DOHH2 (cell line): ENCODE measurements around the gene ALDH1L1.

Experiments
- H3F3A ChIP-seq: fragments of 200-600 bp; sonication (generic), shearing (Covaris generic); 2 replicates; pipeline ENCODE4 v1.6.0; 2016; ENCODE audit warnings: antibody characterized with exemption, mild to moderate bottlenecking; ENCODE audit not compliant: control insufficient read depth, insufficient read depth
- H3K27ac ChIP-seq: fragments of 200-600 bp; sonication (generic); 2 replicates; pipeline ENCODE4 v1.5.1; 2014; ENCODE audit warnings: low read depth, mild to moderate bottlenecking, low read length, moderate library complexity
- H3K27me3 ChIP-seq: fragments of 200-600 bp; sonication (generic); 2 replicates; pipeline ENCODE4 v1.6.1; 2014; ENCODE audit warnings: mild to moderate bottlenecking, low read length, mixed read lengths; ENCODE audit not compliant: control insufficient read depth
- H3K36me3 ChIP-seq: fragments of 200-600 bp; sonication (generic); 2 replicates; pipeline ENCODE4 v1.6.1; 2014; ENCODE audit warnings: mild to moderate bottlenecking, low read length, moderate library complexity, mixed read lengths; ENCODE audit not compliant: control insufficient read depth
- H3K4me1 ChIP-seq: fragments of 200-600 bp; sonication (generic); 2 replicates; pipeline ENCODE4 v1.6.1; 2014; ENCODE audit warnings: mild to moderate bottlenecking, low read length, mixed read lengths; ENCODE audit not compliant: control insufficient read depth
- H3K4me2 ChIP-seq: fragments of 200-600 bp; sonication (generic); 2 replicates; pipeline ENCODE4 v1.6.0; 2014; ENCODE audit warnings: mild to moderate bottlenecking, low read length, moderate library complexity
- H3K4me3 ChIP-seq: fragments of 200-600 bp; sonication (generic); 2 replicates; pipeline ENCODE4 v1.5.1; 2014; ENCODE audit warnings: mild to moderate bottlenecking, low read length, mixed read lengths
- H3K79me2 ChIP-seq: fragments of 200-600 bp; sonication (generic); 2 replicates; pipeline ENCODE4 v1.6.1; 2014; ENCODE audit warnings: mild to moderate bottlenecking, low read length, mixed read lengths; ENCODE audit not compliant: control insufficient read depth
- H3K9me2 ChIP-seq: fragments of 200-600 bp; sonication (generic); replicated peaks from 2 replicates; pipeline ENCODE4 v1.6.1; 2014; ENCODE audit warnings: mild to moderate bottlenecking, low read length, mixed read lengths; ENCODE audit not compliant: control insufficient read depth
- H3K9me3 ChIP-seq: fragments of 200-600 bp; sonication (generic); 2 replicates; pipeline ENCODE4 v1.6.1; 2014; ENCODE audit warnings: antibody characterized with exemption, low read length, mixed read lengths; ENCODE audit not compliant: control insufficient read depth, insufficient read depth
- H4K20me1 ChIP-seq: fragments of 200-600 bp; sonication (generic); 2 replicates; pipeline ENCODE4 v1.6.0; 2014; ENCODE audit warnings: low read depth, mild to moderate bottlenecking, antibody characterized with exemption, low read length, moderate library complexity; ENCODE audit not compliant: control insufficient read depth, insufficient read depth
- CTCF ChIP-seq: fragments of 200-600 bp; sonication (generic); IDR thresholded peaks from one replicate; pipeline ENCODE4 v1.5.1; 2014; ENCODE audit warnings: antibody characterized with exemption, mild to moderate bottlenecking, low read depth, low read length; ENCODE audit not compliant: poor library complexity, severe bottlenecking
- EZH2phosphoT487 ChIP-seq: fragments of 200-600 bp; sonication (generic); IDR thresholded peaks from 2 replicates; pipeline ENCODE4 v1.6.1; 2017; ENCODE audit warnings: borderline replicate concordance, mild to moderate bottlenecking, antibody characterized with exemption, low read length, moderate library complexity, mixed read lengths

ALDH1L1 gene

GRCh38 chr3:126155280-126155640 lies 25.1 kb downstream of the ALDH1L1 start:
- Histone ChIP-seq H3K79me2 (no peaks in the 10 kb centered on the region), H3K27me3 (no peaks in the 10 kb centered on the region), H3F3A (no peaks in the 10 kb centered on the region), H3K27ac (no peak overlapping the region), H3K36me3 (no peaks in the 10 kb centered on the region), H3K4me2 (no peak overlapping the region), H3K9me3 (no peaks in the 10 kb centered on the region), H4K20me1 (no peaks in the 10 kb centered on the region), H3K9me2 (no peaks in the 10 kb centered on the region), H3K4me1 (no peaks in the 10 kb centered on the region), H3K4me3 (no peak overlapping the region)
- no peak for TF ChIP-seq EZH2phosphoT487
- no peak for TF ChIP-seq CTCF

GRCh38 chr3:126154391-126155279 lies 25.8 kb downstream of the ALDH1L1 start:
- no peaks in the 10 kb centered on the region for H3K9me3 ChIP-seq
- TF ChIP-seq EZH2phosphoT487 (no peak), CTCF (no peak)
- no peaks in the 10 kb centered on the region for H3K36me3 ChIP-seq
- H3K4me1 ChIP-seq, result no peaks in the 10 kb centered on the region
- no peaks in the 10 kb centered on the region for H3K9me2 ChIP-seq
- no peak overlapping the region for H3K27ac ChIP-seq
- H3K27me3 ChIP-seq, result no peaks in the 10 kb centered on the region
- H4K20me1 ChIP-seq, result no peaks in the 10 kb centered on the region
- H3K4me2 ChIP-seq, result no peak overlapping the region
- no peaks in the 10 kb centered on the region for H3K79me2 ChIP-seq
- H3F3A ChIP-seq, result no peaks in the 10 kb centered on the region
- H3K4me3 ChIP-seq, result no peak overlapping the region

- Histone ChIP-seq H3K9me3 (no peaks in the 10 kb centered on the region), H3K27ac (no peak overlapping the region), H3K9me2 (no peaks in the 10 kb centered on the region), H3K4me3 (no peak overlapping the region), H3K4me1 (no peaks in the 10 kb centered on the region), H3K27me3 (no peaks in the 10 kb centered on the region), H3K4me2 (no peak overlapping the region), H4K20me1 (no peaks in the 10 kb centered on the region), H3K36me3 (no peaks in the 10 kb centered on the region), H3K79me2 (no peaks in the 10 kb centered on the region), H3F3A (no peaks in the 10 kb centered on the region)
- no peak for TF ChIP-seq EZH2phosphoT487
- TF ChIP-seq CTCF, result no peak
Measured at GRCh38 chr3:126153695-126154360, 26.6 kb downstream of the ALDH1L1 start.
